ENCODE measurements around the gene SPRR1B.
"Not testable (repeated sequence)": the region's sequence is repeated elsewhere in the genome, so short reads cannot be mapped to it uniquely, and the experiment has no call there.

Gene SPRR1B

DNA sequence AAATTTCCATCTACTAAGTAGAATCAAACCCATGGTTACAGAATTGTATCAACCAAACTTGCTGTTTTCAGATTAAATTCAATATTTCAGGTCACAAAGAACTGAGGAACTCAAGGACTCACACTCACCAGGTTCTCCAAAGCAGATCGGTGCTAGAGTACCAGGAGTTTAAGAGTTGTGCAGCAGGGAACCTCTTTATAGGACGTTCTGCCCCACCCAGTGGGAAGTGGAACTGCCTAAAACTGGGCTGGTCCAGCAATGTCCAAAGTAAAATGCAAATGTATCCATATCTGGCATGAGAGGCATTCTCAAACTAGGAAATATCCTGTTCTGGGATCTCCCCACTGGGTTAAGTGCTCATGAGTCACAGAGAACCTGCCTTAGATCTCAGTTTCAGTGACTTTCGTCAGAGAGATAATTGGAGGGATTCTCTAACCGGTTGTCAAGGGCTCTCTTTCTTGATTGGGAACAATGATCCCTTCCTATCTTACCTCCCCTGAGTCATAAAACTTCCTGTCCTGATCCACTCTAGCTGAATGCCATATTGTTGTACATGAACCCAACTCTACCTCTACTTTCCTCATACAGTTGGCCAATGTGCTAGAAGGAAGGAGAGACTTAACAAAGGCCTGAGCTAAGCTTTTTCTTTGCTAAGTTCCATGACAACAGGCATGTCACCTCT lies 10.1 kb downstream of the SPRR1B start, which contains the start of gene SPRR2D:
Gene SPRR2D, minus strand, starts transcription at position 171 of the 682 bp plus-strand sequence. CDS start 774 bp downstream, outside the sequence.
- DNase-seq (ENCODE audit: low read depth in 3 of 3): no peak

DNA sequence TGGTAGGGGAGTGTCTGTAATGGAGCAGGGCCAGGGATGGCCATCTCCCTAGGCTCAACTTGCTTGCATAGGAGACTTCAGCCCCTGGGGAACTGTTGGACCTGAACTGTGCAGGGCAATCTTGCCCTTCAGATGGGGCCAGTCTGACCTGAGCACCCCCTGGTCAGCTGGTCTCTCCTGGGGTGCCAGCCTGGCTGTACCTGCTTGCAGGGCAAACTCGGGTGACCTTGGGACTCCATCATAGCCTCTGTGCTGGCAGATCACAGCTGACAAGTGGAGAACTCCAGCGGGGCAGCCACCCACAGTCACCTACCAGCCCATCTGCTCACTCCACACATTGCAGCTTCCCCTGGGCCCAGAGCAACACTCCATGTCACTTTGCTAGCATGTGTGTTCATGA lies 18.2 kb downstream of the SPRR1B start:
- no peak for DNase-seq (ENCODE audit: low read depth in 3 of 3)

DNA sequence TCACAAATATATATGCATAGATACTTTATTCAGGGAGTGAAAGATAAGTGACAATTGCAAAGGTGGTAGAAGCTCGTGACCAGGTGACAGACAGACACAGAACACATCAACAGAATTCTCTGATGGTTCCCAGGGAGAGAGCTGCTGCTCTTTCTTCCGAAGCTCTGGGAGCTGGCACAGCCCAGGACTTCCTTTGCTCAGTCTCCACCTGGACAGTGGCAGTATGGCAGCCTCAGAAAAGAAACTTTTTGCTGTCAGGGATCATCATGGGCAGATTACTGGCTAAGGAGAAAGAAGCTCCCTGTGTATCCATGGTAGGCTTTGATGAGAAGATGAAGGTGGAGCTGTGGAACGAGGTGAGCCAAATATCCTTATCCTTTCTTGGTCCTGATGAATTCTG lies 25.1 kb downstream of the SPRR1B start:
- DNase-seq (ENCODE audit: low read depth in 3 of 3): not testable (repeated sequence)

DNA sequence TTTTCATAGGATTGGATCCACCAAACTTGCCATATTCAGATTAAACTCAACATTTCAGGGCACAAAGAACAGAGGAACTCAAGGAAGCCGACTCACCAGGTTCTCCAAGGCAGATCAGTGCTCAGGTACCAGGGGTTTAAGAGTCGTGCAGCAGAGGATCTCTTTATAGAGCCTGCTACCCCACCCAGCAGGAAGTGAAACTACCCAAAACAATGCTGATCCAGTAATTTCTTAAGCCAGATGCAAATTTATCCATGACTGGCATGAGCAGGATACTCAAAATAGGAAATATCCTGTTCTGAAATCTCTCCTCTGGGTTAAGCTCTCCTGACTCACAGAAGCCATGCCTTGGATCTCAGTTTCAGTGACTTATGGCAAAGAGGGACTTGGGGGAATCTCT lies 26.4 kb downstream of the SPRR1B start, which contains the start of gene SPRR2A:
Gene SPRR2A, minus strand, starts transcription at position 138 of the 400 bp plus-strand sequence. CDS start 777 bp downstream, outside the sequence.
- DNase-seq (ENCODE audit: low read depth in 3 of 3): no peak

DNA sequence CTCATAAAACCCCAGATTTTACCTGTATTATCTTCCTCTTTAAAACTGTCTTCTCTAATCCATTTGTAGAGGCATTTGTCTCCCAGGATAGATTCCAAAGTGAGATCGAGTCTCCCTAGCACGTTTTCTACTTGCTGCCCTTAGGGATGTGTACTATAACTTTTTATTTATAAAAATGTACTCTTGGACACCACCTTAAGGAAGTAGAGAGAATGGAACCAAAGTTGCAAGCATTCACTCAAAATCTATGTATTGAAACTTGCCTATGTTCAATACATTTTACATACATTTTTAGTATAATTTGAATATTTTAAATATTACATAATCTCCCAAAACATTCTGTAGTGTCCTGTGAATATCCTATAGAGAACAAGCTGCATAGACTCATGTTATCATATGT lies 27.2 kb downstream of the SPRR1B start:
- DNase-seq (ENCODE audit: low read depth in 3 of 3): no peak

GRCh38 chr1:153058826-153059784 lies 28.1 kb downstream of the SPRR1B start:
- no peak for DNase-seq (ENCODE audit: low read depth in 3 of 3)

- no peak for DNase-seq (ENCODE audit: low read depth in 3 of 3)
These were observed 39.2 kb downstream of the SPRR1B start for GRCh38 chr1:153070243-153070642.

- DNase-seq (ENCODE audit: low read depth in 3 of 3): no peak
These were observed 40.5 kb downstream of the SPRR1B start, which contains the start of gene SPRR2B for GRCh38 chr1:153071511-153071910. SPRR2B (minus strand) TSS chr1:153071611; CDS start chr1:153070839, 772 bp downstream.

- no peak for DNase-seq (ENCODE audit: low read depth in 3 of 3)
These were observed 42.1 kb downstream of the SPRR1B start for GRCh38 chr1:153072806-153073726.

- no peak for DNase-seq (ENCODE audit: low read depth in 3 of 3)
These were observed 50.7 kb downstream of the SPRR1B start for GRCh38 chr1:153081736-153082135.
